GM18951 (cell line): Measurements from ENCODE around the gene UHRF1.
A peak's percentile ranks its signal among the peaks of the same experiment; 100 is the strongest.
"Not testable (repeated sequence)": the region's sequence is repeated elsewhere in the genome, so short reads cannot be mapped to it uniquely, and the experiment has no call there.

Experiments
- POLR2A ChIP-seq: IDR thresholded peaks from 4 replicates; pipeline ENCODE4 v1.6.1; 2011; ENCODE audit warnings: mild to moderate bottlenecking; ENCODE audit not compliant: insufficient read length, insufficient read depth; ENCODE audit errors: extremely low read depth
- in situ Hi-C: fragments of 300-500 bp; cut with MboI; formaldehyde crosslinking; loops from one replicate; pipeline ENCODE4 v1.12.0; 2022; ENCODE audit warnings: low sequenced_read_pairs, mixed read lengths, inconsistent platforms; ENCODE audit not compliant: unreplicated experiment

Gene UHRF1

DNA sequence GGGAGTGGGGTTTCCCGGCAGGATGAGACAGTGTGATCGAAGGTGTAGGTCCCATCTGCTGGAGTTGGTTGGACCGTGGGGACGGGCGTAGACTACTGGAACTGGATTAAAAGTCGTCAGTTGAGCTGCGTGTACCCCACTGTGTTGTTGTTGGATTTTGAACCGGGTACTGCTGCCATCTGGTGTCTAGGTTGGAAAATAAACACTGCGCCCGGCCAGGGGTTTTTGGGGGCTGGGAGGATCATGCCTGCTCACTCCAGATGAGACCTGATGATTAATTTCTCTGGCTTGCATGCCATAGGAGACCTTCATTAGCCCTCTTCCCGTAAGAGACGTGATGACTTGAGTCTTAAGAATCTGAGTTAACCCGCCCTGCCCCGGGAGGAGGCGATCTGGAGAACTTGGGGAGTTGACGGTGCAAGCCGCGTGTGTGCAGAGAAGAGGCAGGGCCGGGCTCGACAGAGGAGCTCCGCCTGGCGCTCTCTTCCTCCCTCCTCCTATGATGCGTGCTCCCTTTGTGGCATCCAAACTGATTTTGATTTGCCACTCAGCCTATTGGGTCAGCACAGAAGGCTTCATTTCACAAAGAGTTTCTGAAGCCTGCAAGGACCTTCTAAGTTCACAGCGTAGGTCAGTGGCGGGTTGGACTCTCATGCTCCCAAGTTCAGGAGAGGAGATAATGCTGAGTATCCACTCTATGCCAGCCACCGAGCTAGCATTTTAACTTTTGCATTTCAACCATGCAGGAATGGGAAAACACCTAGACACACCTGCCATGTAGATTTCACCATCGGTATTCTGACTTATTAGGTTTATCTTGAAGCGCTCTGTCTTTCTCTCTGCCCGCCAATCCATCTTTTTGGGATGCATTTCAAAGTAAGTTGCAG is 2.7 kb downstream of the UHRF1 start:
- in situ Hi-C loops: no loop called here
- TF ChIP-seq POLR2A: no peak

DNA sequence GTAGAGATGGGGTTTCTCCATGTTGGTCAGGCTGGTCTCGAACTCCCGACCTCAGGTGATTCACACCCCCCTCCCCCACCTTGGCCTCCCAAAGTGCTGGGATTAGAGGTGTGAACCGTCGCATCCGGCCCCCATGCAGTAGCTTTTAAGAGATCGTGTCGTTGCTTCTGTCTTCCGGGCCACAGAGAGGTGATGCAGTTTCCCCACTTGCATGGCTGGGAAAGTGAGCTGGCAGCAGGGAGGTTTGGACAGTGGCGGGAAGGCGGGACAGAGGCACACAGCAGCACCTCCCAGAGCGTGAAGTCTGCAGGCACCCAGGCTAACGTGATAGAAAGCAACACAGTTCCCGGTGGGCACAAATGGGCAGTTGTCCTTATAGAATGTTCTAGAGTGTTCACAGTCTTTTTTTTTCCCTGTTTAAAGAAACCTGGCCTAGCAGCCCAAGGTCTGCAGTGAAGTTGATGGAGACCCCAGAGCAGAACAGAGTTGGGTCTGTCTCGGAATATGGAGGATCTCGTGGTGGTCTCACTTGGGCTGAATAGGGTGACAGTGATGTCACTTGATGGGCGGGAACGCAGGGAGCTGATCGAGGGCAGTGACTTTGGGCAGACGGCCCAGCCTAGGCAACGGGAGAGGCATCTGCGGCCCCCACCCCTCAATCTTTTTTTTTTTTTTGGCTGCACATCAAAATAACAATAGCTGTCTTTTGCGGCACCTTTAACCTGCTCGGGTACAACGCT is 4.9 kb downstream of the UHRF1 start:
- TF ChIP-seq POLR2A: no peak
- in situ Hi-C loops: no loop called here

DNA sequence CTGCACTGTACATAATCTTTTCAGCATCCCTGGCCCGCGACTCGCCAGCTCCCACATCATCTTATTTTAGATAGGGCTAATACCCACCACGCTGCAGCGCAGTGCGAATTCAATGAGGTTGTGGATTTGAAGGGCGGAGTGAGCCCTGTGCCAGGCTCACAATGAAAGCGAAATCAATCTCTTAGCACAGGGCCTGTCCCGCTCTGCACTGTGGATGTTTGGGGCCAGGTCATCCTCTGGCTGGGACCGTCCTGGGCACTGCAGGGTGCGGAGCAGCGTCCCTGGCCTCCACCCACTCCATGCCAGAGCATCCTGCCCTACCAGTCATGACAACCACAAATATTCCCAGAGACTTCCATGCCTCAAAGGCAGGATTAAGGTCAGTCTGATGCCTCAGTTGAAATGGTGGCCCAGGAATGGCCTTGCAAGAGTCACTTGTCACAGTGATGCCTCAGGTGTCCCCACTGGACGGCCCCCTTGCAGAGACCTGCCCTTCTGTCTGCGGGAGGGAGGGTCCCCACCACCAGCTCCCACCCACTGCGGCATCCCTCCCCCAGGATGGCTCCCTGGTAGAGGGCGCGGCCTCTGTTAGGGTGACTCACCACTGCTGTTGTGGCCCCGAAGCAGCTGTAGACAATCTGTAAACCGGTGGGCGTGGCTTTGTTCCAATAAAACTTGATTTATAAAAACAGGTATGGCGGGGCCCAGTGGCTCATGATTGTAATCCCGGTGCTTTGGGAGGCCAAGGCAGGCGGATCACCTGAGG is 5.6 kb downstream of the UHRF1 start:
- no peak for TF ChIP-seq POLR2A
- in situ Hi-C loops: no loop called here

DNA sequence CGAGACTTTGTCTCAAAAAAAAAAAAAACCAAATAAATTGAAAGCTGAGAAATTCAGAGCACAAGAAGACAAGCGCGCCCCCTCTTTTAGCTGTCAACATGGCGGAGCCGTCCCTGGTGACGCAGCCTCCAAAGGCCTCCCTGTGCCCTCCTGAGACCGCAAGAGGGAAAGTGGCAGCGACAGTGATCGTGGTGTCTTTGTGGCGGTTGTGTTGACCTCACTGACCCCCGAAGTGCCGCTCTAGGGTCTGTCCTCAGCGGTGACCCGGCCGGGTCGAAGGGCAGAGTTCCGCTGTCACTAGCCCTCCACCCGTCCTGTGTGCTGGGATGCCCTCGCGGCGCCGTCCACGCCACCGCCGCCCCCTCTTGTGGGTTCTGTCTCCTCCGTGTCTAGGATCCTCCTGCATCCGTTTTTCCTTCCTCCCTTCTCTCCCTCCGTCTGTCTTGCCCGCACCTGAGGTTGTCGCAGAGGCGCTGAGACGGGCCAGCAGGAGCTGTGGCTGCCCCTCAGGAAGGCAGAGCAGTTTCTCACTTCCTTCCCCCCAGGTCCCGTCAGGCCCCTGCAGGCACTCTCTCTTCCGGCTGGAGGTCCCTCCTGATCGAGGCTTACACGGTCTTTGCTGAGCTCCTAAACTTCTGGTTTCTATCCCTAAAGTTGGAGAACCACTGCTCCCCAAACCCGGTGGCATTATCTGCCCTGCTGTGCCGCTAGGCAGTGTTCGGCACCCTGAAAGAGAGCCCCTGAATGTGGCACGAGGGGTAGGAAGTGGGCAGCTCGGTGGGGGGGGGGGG is 7.2 kb downstream of the UHRF1 start:
- in situ Hi-C loops: no loop called here
- TF ChIP-seq POLR2A: peak; percentile 61

DNA sequence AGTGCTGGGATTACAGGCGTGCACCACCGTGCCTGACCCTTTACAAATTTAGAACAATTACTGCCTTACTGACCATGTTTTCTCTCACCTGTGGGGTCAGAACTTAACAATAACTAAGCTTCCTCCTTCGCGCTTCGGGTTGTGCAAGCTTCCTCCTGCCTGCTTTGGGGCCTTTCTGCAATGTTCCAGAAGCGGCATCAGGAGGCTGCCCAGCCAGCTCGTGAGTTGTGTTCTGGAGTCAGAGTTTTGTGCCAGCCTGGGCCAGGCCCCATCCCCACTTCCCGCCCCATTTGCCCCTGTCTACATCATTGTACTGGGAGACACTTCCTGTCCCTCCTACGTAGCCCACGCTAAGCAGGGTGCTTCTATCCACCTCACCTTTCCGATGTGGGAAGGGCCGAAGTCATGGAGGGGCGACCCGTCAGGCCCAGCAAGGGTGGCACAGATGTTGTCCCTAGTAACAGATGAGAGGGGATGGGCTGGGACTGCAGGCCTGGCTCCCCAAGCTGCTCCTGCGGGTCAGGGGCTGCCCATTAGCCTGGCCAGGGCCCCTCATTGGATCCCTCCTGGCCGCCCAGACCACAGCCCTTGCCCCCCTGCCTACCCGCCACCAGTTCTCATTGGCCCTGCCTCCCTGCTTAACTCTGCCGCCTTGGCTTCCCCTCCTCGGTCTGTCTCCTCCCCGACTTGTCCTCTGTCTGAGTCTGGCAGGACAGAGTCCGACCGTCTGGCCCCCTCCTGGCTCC is 13.4 kb downstream of the UHRF1 start:
- no peak for TF ChIP-seq POLR2A
- in situ Hi-C loops: no loop called here

DNA sequence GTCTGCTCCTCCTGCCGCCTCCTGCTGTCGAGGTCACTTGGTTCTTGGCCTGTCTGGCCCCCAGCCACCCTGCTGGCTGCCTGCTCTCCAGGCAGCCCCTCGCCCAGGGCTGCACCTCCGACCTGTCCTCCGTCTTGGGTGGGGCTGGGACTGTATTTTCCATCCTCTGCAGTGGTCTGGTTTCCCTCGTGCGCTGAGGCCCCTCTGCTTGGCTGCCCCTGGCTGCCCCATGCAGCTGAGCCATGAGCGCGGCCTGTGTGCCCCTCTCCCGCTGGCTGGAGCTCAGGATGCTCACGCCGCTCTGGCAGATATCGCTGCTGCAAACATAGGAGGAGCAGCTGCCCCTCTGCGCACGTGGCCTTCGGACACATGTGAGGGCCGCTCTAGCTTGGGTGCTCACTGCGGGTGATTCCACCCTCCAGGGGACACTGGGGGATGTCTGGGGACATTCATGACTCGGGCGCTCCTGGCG is 14.0 kb downstream of the UHRF1 start:
- in situ Hi-C loops: no loop called here
- no peak for TF ChIP-seq POLR2A

DNA sequence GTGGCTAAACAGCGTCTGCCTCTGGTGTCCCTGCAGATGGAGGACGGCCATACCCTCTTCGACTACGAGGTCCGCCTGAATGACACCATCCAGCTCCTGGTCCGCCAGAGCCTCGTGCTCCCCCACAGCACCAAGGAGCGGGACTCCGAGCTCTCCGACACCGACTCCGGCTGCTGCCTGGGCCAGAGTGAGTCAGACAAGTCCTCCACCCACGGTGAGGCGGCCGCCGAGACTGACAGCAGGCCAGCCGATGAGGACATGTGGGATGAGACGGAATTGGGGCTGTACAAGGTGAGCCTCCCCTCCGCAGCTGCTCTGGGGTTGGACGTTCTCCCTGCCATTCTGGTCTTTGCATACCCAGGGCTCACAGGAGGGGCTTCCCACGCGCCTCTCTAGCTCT is 19.9 kb downstream of the UHRF1 start:
- TF ChIP-seq POLR2A: no peak
- in situ Hi-C loops: no loop called here

DNA sequence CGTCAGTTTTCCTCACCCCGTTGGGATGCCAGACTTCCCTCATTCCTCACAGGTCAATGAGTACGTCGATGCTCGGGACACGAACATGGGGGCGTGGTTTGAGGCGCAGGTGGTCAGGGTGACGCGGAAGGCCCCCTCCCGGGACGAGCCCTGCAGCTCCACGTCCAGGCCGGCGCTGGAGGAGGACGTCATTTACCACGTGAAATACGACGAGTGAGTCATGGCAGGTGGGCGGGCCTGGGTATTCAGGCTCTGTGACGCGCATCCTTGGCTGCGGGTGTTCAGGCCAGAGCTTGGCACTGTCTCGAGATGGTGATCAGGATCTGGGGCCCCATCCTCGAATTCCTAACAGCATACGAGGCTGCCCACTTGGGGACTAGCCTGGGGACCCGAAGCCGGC is 21.4 kb downstream of the UHRF1 start:
- TF ChIP-seq POLR2A: no peak
- in situ Hi-C loops: no loop called here

DNA sequence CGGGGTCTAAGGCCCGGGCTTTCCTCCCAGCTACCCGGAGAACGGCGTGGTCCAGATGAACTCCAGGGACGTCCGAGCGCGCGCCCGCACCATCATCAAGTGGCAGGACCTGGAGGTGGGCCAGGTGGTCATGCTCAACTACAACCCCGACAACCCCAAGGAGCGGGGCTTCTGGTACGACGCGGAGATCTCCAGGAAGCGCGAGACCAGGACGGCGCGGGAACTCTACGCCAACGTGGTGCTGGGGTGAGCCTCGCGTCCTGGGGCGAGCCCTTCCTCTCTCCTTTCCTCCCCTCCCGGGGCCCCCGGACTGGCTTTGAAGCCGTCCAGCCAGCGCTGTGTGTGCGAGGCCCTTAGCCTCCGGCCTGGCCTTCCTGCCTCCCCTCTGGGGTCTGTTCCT is 23.4 kb downstream of the UHRF1 start:
- no peak for TF ChIP-seq POLR2A
- in situ Hi-C loops: no loop called here

DNA sequence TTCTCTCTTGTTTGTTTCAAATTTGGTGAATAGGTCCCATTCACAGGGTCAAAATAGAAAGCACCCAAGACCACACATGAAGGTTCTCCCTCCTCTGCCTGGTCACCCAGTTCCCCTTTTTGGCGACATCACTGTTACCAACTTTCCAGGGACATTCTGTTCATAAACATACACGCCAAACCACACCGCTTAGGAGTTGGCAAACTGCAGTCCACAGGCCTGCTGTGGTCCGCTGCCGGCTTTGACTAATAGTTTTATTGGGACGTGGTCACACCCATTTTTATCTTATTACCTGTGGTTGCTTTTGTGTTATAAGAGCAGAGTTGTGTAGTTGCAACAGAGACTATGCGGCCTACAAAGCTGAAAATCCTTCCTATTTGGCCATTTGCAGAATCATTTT is 24.2 kb downstream of the UHRF1 start:
- in situ Hi-C loops: no loop called here
- no peak for TF ChIP-seq POLR2A

DNA sequence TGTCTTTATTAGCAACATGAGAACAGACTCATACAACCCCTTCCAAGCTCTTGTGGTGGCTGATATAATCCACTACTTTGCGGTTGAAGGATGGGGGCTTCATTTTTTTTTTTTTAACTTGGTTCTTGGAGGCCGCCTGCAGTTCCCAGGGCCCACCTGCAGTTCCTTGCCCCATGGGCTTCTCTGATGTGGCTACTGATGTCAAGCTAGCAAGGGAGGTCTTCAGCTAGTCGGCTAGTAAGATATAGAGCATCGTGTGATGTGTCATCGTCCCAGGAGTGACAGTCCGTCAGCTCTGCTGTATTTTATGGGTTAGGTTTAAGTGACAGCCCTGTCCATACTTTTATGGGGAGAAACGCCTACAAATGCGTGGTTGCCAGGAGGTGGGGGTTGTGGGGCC is 26.1 kb downstream of the UHRF1 start:
- in situ Hi-C loops: no loop called here
- no peak for TF ChIP-seq POLR2A

DNA sequence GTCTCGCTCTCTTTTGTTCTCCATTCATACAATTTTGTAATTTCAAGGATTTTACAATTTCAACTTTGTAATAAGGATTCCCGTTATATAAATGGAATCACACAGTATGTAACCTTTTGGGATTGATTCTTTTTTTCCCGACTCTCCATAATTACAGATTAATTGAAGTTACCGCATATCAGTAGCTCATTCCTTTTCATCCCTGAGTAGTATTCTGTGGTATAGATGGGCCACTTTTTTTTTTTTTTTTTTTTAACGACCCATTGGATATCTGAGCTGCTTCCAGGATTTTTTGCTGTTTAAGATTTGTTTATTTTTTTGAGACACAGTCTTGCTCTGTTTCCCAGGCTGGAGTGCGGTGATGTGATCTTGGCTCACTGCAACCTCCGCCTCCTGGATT is 27.8 kb downstream of the UHRF1 start:
- TF ChIP-seq POLR2A: no peak
- in situ Hi-C loops: no loop called here

DNA sequence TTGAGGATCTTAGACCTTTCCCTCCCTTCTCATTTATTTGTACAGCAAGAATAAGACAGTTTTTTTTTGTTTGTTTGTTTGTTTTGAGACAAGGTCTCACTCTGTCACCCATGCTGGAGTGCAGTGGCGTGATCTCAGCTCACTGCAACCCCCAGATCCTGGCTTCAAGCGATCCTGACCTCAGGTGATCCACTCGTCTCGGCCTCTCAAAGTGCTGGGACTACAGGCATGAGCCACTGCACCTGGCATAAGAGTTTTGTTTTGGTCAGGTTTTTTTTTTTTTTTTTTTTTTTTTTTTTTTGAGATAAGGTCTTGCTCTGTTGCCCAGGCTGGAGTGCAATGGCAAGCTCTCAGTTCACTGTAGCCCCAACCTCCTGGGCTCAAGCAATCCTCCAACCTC is 29.2 kb downstream of the UHRF1 start:
- in situ Hi-C loops: not testable (repeated sequence)
